ENCODE results near the gene GRIK3.

Gene GRIK3

GRCh38 chr1:37010011-37010410 is 24.3 kb downstream of the GRIK3 start:
- no peak overlapping the region for H3K4me3 ChIP-seq (replicated peaks; ENCODE audit: insufficient read depth, low read length)
- no peaks in the 10 kb centered on the region for H3K27me3 ChIP-seq (ENCODE audit: insufficient read depth, poor library complexity, severe bottlenecking)
- no peak for TF ChIP-seq POLR2AphosphoS5 (IDR thresholded peaks at IDR 0.05; ENCODE audit: low read depth)
- no peak for DNase-seq (ENCODE audit: low read depth in 1 of 2, low spot score in 1 of 2)
- no peak overlapping the region for H3K27ac ChIP-seq (replicated peaks)

- TF ChIP-seq REST (IDR thresholded peaks at IDR 0.05; ENCODE audit: insufficient replicate concordance, low read depth) (no peak), SPI1 (IDR thresholded peaks at IDR 0.05; ENCODE audit: borderline replicate concordance, low read depth) (no peak), CTCF (IDR thresholded peaks at IDR 0.05; ENCODE audit: insufficient read depth, low read length) (no peak), GABPA (IDR thresholded peaks at IDR 0.05; ENCODE audit: low read depth) (no peak), POLR2AphosphoS5 (IDR thresholded peaks at IDR 0.05; ENCODE audit: low read depth) (no peak)
- no peaks in the 10 kb centered on the region for H3K27me3 ChIP-seq (ENCODE audit: insufficient read depth, poor library complexity, severe bottlenecking)
- no peak for DNase-seq (ENCODE audit: low read depth in 1 of 2, low spot score in 1 of 2)
- H3K4me3 ChIP-seq (replicated peaks; ENCODE audit: insufficient read depth, low read length): no peak overlapping the region
- H3K27ac ChIP-seq (replicated peaks): no peak overlapping the region
Measured at GRCh38 chr1:37009521-37009920, 24.8 kb downstream of the GRIK3 start.

GRCh38 chr1:37006132-37006868 is 28.0 kb downstream of the GRIK3 start:
- TF ChIP-seq CTCF (IDR thresholded peaks at IDR 0.05; ENCODE audit: insufficient read depth, low read length) (no peak), REST (IDR thresholded peaks at IDR 0.05; ENCODE audit: insufficient replicate concordance, low read depth) (no peak), SPI1 (IDR thresholded peaks at IDR 0.05; ENCODE audit: borderline replicate concordance, low read depth) (no peak), GABPA (IDR thresholded peaks at IDR 0.05; ENCODE audit: low read depth) (no peak), POLR2AphosphoS5 (IDR thresholded peaks at IDR 0.05; ENCODE audit: low read depth) (no peak)
- H3K27me3 ChIP-seq (ENCODE audit: insufficient read depth, poor library complexity, severe bottlenecking): peaks cover 2% of the 10 kb centered on the region
- no peak overlapping the region for H3K27ac ChIP-seq (replicated peaks)
- no peak overlapping the region for H3K4me3 ChIP-seq (replicated peaks; ENCODE audit: insufficient read depth, low read length)
- DNase-seq (ENCODE audit: low read depth in 1 of 2, low spot score in 1 of 2): no peak

- Histone ChIP-seq H3K4me3 (replicated peaks; ENCODE audit: insufficient read depth, low read length) (no peak overlapping the region), H3K27me3 (ENCODE audit: insufficient read depth, poor library complexity, severe bottlenecking) (peaks cover 2% of the 10 kb centered on the region), H3K27ac (replicated peaks) (no peak overlapping the region)
- no peak for TF ChIP-seq GABPA (IDR thresholded peaks at IDR 0.05; ENCODE audit: low read depth)
- no peak for TF ChIP-seq REST (IDR thresholded peaks at IDR 0.05; ENCODE audit: insufficient replicate concordance, low read depth)
- no peak for TF ChIP-seq SPI1 (IDR thresholded peaks at IDR 0.05; ENCODE audit: borderline replicate concordance, low read depth)
- TF ChIP-seq CTCF (IDR thresholded peaks at IDR 0.05; ENCODE audit: insufficient read depth, low read length): no peak
- TF ChIP-seq POLR2AphosphoS5 (IDR thresholded peaks at IDR 0.05; ENCODE audit: low read depth): no peak
- DNase-seq (ENCODE audit: low read depth in 1 of 2, low spot score in 1 of 2): no peak
Measured at GRCh38 chr1:37002898-37003297, 31.4 kb downstream of the GRIK3 start.
